RWPE2 (cell line): Measurements from ENCODE around the gene AOPEP.

ENCODE experiments used
- ATAC-seq: fragments of 200-7000 bp; cut with Tn5 transposase; 3 replicates; pipeline ENCODE4 v1.9.1; 2021; ENCODE audit warnings: low read depth
- DNase-seq: peaks from one replicate; pipeline ENCODE4 v3.0.0-alpha.2; 2020; ENCODE audit warnings: low spot score
- H3K27ac ChIP-seq: fragments of 450-650 bp; 2 replicates; pipeline ENCODE4 v1.5.1; 2017; ENCODE audit warnings: mild to moderate bottlenecking; ENCODE audit not compliant: poor library complexity, severe bottlenecking
- H3K27me3 ChIP-seq: fragments of 250-450 bp; sonication (Bioruptor Pico); 2 replicates; pipeline ENCODE4 v1.5.1; 2021; ENCODE audit warnings: mild to moderate bottlenecking, moderate library complexity; ENCODE audit not compliant: insufficient read depth, poor library complexity, severe bottlenecking
- H3K36me3 ChIP-seq: fragments of 250-450 bp; sonication (Bioruptor Pico); 2 replicates; pipeline ENCODE4 v1.5.1; 2020; ENCODE audit warnings: low read depth, mild to moderate bottlenecking, moderate library complexity
- H3K4me1 ChIP-seq: fragments of 250-450 bp; sonication (Bioruptor Pico); 2 replicates; pipeline ENCODE4 v1.5.1; 2021; ENCODE audit warnings: mild to moderate bottlenecking, moderate library complexity; ENCODE audit not compliant: insufficient read depth, poor library complexity, severe bottlenecking
- H3K4me3 ChIP-seq: fragments of 250-450 bp; sonication (Bioruptor Pico); 2 replicates; pipeline ENCODE4 v1.5.1; 2021; ENCODE audit warnings: mild to moderate bottlenecking, moderate library complexity; ENCODE audit not compliant: severe bottlenecking
- H3K9me3 ChIP-seq: fragments of 250-450 bp; sonication (Bioruptor Pico); 2 replicates; pipeline ENCODE4 v1.5.1; 2021; ENCODE audit warnings: mild to moderate bottlenecking, moderate library complexity; ENCODE audit not compliant: severe bottlenecking
- TF ChIP-seq, protein P1 (sequence below): fragments of 450-650 bp; IDR thresholded peaks from one replicate; pipeline ENCODE4 v1.5.1; 2017; ENCODE audit warnings: mild to moderate bottlenecking, moderate library complexity; ENCODE audit not compliant: poor library complexity, severe bottlenecking

The AOPEP gene

DNA sequence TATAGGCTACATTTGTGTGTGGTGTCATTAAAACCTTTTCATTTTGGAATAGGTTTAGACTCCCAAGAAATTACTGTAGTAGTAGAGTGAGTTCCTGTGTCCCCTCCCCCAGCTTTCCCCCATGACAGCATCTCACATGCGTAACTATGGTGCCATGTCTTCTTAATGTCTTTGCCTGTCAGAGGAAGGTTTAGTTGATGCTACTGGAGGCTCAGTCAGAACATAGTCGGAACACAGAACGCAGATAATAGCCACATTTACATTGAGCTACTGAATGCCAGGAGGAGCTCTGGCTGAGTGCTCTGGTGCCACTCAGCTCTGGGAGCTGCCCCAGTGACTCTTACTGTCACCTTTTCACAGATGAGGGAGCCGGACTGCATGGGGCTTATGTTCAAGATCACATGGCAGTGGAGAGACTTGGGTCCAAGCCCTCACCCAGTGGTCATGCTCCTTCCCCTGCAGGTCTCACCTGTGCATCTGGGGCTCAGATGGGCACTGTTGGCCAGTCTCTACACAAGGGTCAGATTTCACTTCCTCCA is 223.6 kb downstream of the AOPEP start:
- H3K9me3 ChIP-seq: no peaks in the 10 kb centered on the region
- TF ChIP-seq, protein P1, sequence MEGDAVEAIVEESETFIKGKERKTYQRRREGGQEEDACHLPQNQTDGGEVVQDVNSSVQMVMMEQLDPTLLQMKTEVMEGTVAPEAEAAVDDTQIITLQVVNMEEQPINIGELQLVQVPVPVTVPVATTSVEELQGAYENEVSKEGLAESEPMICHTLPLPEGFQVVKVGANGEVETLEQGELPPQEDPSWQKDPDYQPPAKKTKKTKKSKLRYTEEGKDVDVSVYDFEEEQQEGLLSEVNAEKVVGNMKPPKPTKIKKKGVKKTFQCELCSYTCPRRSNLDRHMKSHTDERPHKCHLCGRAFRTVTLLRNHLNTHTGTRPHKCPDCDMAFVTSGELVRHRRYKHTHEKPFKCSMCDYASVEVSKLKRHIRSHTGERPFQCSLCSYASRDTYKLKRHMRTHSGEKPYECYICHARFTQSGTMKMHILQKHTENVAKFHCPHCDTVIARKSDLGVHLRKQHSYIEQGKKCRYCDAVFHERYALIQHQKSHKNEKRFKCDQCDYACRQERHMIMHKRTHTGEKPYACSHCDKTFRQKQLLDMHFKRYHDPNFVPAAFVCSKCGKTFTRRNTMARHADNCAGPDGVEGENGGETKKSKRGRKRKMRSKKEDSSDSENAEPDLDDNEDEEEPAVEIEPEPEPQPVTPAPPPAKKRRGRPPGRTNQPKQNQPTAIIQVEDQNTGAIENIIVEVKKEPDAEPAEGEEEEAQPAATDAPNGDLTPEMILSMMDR: no peak
- DNase-seq (no peak), ATAC-seq (no peak)
- H3K4me1 ChIP-seq: peaks cover 61% of the 10 kb centered on the region
- H3K4me3 ChIP-seq: no peak overlapping the region
- no peaks in the 10 kb centered on the region for H3K27me3 ChIP-seq
- peak overlapping the region; percentile 79 for H3K27ac ChIP-seq
- H3K36me3 ChIP-seq: no peaks in the 10 kb centered on the region

DNA sequence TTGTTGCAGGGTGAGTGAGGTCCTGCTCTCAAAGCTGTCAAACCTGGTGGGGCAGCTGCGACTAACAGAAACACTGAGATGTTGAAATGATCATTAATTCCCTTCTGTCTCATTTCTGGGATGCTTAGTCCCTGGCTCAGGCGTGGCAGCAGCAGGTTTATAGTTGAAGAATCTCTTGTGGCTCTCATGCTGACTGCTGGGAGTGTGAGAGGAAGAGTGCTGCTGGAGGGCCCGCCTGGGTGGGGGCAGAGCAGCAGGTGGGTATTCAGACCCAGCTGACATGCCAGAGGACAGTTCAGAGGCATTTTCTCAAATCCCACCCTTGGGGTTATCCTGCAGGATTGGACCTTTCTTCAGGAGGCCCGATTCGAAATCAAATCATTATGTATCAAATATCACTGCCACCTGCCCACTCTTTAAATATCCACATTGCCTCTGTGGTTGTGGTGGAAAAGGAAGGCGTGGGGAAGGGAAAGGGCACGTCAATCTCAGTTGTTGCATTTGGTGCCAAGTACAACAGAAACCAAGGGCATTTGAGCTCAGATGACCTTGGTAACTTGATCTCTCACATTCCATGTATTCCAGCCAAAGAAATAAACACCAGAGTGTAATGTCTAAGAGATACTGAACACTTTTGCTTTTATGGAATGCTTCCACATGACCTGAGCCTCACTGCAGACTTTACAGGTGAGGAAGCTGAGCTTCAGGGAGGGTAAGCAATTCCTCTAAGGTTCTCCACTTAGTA is 224.3 kb downstream of the AOPEP start:
- DNase-seq: no peak
- Histone ChIP-seq H3K4me3 (no peak overlapping the region), H3K27me3 (no peaks in the 10 kb centered on the region), H3K9me3 (no peaks in the 10 kb centered on the region), H3K27ac (peak overlapping the region; percentile 79), H3K36me3 (no peaks in the 10 kb centered on the region), H3K4me1 (peaks cover 55% of the 10 kb centered on the region)
- TF ChIP-seq, protein P1: no peak
- ATAC-seq: peak; percentile 17; the same call in 1 of the 3 replicates

- no peak for DNase-seq
Measured at GRCh38 chr9:94951324-94952135, 225.0 kb downstream of the AOPEP start.

GRCh38 chr9:94952565-94953373 is 226.3 kb downstream of the AOPEP start:
- TF ChIP-seq, protein P1: no peak
- peaks cover 47% of the 10 kb centered on the region for H3K4me1 ChIP-seq
- no peaks in the 10 kb centered on the region for H3K9me3 ChIP-seq
- no peaks in the 10 kb centered on the region for H3K27me3 ChIP-seq
- peak overlapping the region; percentile 79 for H3K27ac ChIP-seq
- H3K36me3 ChIP-seq: no peaks in the 10 kb centered on the region
- peak; percentile 74 for ATAC-seq
- no peak for DNase-seq
- H3K4me3 ChIP-seq: no peak overlapping the region

More at GRCh38 chr9:94951324-94952135, 225.0 kb downstream of the AOPEP start:
- H3K9me3 ChIP-seq: no peaks in the 10 kb centered on the region
- H3K4me1 ChIP-seq: peaks cover 47% of the 10 kb centered on the region
- TF ChIP-seq, protein P1: no peak
- peak overlapping the region; percentile 79 for H3K27ac ChIP-seq
- H3K36me3 ChIP-seq: no peaks in the 10 kb centered on the region
- no peak for ATAC-seq
- H3K4me3 ChIP-seq: no peak overlapping the region
- no peaks in the 10 kb centered on the region for H3K27me3 ChIP-seq
